GM10248 (cell line): Measurements from ENCODE around the gene ABCA7.

Experiments used
- CTCF ChIA-PET: fragments of 300-600 bp; sonication (Branson Sonifier 250); formaldehyde crosslinking; extraction: SDS; loops from one replicate; lab custom pipeline; 2021; ENCODE audit warnings: antibody characterized with exemption; lab: Yijun Ruan, JAX
- POLR2A ChIA-PET: fragments of 350-650 bp; sonication (Branson Sonifier 250); formaldehyde crosslinking; extraction: SDS; loops from one replicate; lab custom pipeline; 2020; ENCODE audit warnings: antibody characterized with exemption; lab: Yijun Ruan, JAX
- DNase-seq: peaks from one replicate; pipeline ENCODE4 v3.0.0; 2012; ENCODE audit errors: extremely low spot score
- TF ChIP-seq, protein P1 (sequence below): IDR thresholded peaks from 2 replicates; pipeline ENCODE4 v1.5.1; 2012; ENCODE audit warnings: mild to moderate bottlenecking, low read depth; ENCODE audit errors: extremely low read depth, missing control alignments, control extremely low read depth

The ABCA7 gene

DNA sequence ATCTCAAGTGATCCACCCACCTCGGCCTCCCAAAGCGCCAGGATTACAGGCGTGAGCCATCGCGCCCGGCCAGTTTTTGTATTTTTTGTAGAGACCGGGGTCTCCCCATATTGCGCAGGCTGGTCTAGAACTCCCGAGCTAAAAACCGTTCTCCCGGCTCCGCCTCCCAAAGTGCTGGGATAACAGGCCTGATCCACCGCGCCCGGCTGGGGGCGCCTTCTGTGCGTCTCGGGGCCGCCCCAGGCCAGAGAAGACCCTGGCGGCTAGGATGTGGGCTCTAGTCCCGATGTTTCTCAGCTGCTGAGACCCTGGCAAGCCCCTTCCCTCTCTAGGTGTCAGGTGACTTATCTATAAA lies 30.6 kb downstream of the ABCA7 start:
- DNase-seq = no peak
- TF ChIP-seq, protein P1, sequence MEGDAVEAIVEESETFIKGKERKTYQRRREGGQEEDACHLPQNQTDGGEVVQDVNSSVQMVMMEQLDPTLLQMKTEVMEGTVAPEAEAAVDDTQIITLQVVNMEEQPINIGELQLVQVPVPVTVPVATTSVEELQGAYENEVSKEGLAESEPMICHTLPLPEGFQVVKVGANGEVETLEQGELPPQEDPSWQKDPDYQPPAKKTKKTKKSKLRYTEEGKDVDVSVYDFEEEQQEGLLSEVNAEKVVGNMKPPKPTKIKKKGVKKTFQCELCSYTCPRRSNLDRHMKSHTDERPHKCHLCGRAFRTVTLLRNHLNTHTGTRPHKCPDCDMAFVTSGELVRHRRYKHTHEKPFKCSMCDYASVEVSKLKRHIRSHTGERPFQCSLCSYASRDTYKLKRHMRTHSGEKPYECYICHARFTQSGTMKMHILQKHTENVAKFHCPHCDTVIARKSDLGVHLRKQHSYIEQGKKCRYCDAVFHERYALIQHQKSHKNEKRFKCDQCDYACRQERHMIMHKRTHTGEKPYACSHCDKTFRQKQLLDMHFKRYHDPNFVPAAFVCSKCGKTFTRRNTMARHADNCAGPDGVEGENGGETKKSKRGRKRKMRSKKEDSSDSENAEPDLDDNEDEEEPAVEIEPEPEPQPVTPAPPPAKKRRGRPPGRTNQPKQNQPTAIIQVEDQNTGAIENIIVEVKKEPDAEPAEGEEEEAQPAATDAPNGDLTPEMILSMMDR = no peak
- ChIA-PET POLR2A (interaction anchor here (0.6 kb wide), 1 partner anchor 181 kb away, joined by 5 read pairs; no protein-coding TSS in a partner anchor), CTCF (interaction anchor here (1.4 kb wide), 1 partner anchor 43 kb away, joined by 3 read pairs; no protein-coding TSS in a partner anchor)

DNA sequence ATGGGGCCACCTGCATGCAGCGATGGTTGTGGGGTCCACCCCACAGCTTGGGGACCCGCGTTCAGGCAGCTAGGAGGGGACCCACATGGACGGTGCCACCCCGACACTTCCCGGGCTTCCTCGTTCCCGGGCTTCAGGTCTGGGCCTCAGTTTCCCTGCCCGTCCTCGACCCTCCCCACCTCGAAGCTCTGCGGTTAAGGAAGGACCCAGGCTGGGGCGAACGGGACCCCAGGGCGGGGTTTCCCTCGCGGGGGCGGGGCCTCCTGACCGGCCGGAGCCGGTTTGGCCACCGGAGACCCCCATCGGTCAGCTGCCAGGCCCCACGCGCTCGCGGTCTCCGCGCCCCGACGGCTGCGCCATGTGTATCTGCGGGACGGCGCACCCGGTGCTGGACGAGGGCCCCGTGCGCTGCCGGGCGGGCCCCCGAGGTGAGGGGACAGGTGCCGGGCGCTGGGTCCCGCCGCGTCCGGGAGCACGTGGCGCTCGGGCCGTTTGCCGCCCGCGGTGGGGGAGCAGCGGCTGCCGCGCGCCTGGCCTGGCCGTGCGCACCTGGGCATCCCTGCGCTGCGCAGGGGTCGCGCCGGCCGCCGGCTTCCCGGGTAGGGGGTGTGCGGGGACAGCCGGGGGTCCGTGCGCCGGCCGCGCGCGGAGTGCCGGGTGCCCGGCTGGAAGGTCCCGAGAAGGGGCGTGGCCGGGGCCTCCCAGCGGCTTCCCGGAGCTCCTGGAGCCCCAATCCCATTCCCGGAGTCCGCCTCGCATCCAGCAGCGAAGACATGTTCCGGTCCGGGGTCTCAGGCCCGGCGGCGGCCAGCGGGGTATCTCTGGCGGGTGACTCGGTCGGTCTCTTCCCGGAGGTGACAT lies 31.3 kb downstream of the ABCA7 start:
- DNase-seq = no peak
- CTCF ChIA-PET = interaction anchor here (1.4 kb wide), 1 partner anchor 42 kb away, joined by 3 read pairs; no protein-coding TSS in a partner anchor
- TF ChIP-seq, protein P1 = no peak
- POLR2A ChIA-PET = no interaction called here

DNA sequence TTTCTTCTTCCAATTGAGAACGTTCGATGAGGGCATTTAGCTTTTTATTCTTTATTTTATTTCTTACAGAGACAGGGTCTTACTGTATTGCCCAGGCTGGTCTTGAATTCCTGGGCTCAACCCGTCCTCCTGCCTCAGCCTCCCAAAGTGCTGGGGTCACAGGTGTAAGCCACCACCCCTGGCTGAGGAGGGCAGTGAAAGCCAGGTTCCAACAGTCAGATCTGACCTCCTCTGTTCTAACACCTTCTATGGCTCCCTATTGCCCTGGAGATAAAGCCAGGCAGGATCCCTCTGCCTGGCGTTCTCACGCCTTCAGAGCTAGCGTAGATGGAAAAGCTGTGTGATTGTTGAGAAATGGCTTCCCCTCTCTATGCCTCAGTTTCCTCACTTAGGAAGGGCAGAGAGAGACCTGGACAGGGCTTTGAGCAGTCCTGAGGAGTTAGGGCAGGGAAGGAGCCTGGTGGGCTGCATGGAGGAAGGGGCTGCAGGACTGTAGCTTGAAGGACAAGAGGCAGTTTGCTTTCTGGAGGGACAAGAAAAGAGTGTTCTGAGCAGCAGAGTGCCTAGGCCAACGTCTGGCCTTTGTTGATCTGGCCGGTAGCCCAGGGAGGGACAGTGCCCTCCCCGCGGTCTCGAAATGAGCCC lies 32.6 kb downstream of the ABCA7 start:
- TF ChIP-seq, protein P1 = no peak
- DNase-seq = no peak
- ChIA-PET POLR2A (no interaction called here), CTCF (no interaction called here)

DNA sequence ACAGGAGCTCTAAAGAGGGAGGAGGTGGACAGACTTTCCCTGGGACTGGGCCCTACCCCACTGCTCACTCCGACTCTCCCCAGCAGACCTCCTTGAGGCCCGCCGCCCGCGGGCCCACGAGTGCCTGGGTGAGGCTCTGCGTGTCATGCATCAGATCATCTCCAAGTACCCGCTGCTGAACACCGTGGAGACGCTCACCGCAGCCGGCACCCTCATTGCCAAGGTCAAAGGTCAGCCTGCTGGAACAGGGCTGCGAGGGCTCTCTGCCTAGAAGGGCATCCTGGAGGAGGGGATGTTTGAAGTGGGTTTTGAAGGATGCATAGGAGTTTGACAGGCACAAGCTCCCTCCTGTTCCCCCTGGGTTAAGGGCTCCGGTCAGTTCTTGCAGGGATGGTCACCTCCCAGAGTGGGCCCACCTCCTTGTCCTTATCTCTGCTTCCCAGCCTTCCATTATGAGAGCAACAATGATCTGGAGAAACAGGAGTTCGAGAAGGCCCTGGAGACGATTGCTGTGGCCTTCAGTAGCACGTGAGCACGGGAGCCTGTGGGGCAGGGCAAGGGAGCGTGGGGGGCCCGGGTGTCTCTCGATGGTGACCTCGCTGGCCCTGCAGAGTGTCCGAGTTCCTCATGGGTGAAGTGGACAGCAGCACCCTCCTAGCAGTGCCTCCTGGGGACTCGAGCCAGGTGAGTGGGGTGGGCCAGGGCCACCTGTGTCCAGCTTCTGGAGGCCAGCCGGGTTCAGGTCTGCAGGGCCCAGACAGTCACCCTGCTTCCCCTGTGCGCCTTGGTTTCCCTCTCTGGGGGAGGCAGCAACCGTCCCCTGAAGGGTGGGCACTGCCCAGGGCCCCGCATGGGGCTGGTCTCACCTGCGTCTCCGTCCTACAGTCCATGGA lies 33.4 kb downstream of the ABCA7 start:
- ChIA-PET CTCF (interaction anchor here (1.3 kb wide), 1 partner anchor 57 kb away, joined by 3 read pairs; no protein-coding TSS in a partner anchor), POLR2A (interaction anchor here (0.5 kb wide), 1 partner anchor 25 kb away, joined by 4 read pairs; no protein-coding TSS in a partner anchor)
- no peak for DNase-seq
- TF ChIP-seq, protein P1 = no peak

DNA sequence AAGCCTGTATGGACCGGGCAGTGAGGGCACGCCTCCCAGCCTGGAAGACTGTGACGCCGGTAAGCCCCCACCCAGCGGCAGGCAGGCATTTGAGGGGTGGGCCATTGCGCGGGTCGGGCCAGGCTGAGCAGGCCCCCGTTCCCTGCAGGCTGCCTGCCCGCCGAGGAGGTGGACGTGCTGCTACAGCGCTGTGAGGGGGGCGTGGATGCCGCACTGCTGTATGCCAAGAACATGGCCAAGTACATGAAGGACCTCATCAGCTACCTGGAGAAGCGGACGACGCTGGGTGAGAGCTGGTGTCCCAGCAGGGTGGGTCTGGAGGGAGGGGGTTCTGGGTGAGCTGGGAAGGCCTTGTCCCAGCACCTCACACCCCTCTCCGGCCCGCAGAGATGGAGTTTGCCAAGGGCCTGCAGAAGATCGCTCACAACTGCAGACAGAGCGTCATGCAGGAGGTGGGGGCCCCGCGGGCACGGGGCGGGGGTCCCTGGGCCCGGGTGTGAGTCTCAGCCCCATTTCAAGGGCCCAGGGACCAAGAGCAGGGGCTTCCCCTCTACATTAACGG lies 34.1 kb downstream of the ABCA7 start:
- TF ChIP-seq, protein P1 = no peak
- ChIA-PET CTCF (interaction anchor here (1.3 to 1.4 kb wide), 2 partner anchors 39 to 57 kb away, joined by 3 read pairs; no protein-coding TSS in a partner anchor), POLR2A (interaction anchor here (0.8 to 1.5 kb wide), 3 partner anchors 29 to 195 kb away, joined by 3 to 5 read pairs (median 4); no protein-coding TSS in a partner anchor)
- DNase-seq = no peak
